Activated T-cell treated with anti-CD3 and anti-CD28 coated beads for 48 hours (primary cell): ENCODE results near the gene TDRD12.
A peak's percentile ranks its signal among the peaks of the same experiment; 100 is the strongest.
"Not testable (repeated sequence)": the region's sequence is repeated elsewhere in the genome, so short reads cannot be mapped to it uniquely, and the experiment has no call there.

Experiments
- DNase-seq: peaks from one replicate; pipeline ENCODE4 v3.0.0-alpha.2; 2020; ENCODE audit warnings: low read depth

TDRD12 gene

GRCh38 chr19:32692727-32693061 is 26.9 kb upstream of the TDRD12 start:
- DNase-seq = no peak

DNA sequence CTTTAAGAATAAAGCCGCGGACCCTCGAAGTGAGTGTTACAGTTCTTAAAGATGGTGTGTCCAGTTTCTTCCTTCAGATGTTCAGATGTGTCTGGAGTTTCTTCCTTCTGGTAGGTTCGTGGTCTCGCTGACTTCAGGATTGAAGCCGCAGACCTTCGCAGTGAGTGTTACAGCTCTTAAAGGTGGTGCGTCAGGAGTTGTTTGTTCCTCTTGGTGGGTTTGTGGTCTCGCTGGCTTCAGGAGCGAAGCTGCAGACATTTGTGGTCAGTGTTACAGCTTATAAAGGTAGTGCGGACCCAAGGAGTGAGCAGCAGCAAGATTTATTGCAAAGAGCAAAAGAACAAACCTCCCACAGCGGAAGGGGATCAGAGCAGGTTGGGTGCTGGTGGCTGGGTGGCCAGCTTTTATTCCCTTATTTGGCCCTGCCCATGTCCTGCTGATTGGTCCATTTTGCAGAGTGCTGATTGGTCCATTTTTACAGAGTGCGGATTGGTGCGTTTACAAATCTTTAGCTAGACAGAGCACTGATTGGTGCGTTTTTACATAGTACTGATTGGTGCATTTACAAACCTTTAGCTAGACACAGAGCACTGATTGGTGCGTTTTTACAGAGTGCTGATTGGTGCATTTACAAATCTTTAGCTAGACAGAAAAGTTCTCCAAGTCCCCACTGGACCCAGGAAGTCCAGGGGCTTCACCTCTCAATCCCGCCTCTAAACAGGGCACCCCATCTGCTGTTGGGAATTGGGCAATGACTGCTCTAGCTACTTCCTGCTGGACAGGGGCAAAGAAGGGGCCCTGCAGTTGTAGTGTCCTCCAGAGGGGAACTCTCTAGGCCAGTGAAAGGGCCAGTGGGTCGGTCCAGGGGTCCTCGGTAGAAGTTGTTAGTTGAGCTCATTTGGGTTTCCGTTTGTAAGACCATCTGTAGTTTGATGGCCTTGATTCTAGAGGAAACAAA is 26.1 kb upstream of the TDRD12 start:
- peak; percentile 41 for DNase-seq

DNA sequence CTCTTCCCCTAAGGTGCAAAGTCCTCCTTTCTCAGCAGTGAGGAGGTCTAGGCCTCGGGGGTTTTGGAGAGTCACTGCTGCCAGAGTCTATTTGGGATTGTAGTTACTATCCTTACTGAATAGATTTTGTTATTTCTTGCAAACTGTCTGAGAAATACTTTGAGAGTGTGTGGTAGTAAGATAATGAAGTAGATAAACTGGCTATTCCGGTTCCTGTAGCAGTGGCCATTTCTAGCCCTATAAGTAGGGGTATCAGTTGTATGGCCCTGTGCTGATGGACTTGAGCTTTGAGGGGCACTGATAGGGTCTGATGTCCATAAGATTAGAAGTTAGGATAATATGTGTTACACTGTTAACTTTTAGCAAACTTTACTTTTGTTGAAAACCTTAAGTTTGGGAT is 25.3 kb upstream of the TDRD12 start:
- not testable (repeated sequence) for DNase-seq

- not testable (repeated sequence) for DNase-seq
Measured at GRCh38 chr19:32694851-32695250, 24.7 kb upstream of the TDRD12 start.

DNA sequence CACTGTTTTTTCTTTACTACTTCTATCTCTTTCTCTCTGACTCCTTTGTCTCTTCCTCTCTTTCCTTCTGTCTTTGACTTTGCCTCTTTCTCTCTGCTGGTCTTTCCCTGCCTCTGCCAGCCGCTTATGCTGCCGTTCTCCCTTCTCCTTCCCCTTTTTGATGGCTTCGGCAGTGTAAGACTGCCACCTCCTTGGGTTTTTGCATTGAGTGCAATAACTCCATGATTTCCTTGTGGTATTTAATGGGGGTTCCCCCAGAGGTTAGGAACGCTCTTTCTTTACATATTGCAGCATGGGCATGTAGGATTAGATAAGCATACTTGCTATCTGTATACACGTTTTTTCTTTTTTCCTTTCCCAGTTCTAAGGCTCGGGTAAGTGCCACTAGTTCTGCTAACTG is 24.1 kb upstream of the TDRD12 start:
- not testable (repeated sequence) for DNase-seq

GRCh38 chr19:32696771-32697170 is 22.8 kb upstream of the TDRD12 start:
- not testable (repeated sequence) for DNase-seq

DNA sequence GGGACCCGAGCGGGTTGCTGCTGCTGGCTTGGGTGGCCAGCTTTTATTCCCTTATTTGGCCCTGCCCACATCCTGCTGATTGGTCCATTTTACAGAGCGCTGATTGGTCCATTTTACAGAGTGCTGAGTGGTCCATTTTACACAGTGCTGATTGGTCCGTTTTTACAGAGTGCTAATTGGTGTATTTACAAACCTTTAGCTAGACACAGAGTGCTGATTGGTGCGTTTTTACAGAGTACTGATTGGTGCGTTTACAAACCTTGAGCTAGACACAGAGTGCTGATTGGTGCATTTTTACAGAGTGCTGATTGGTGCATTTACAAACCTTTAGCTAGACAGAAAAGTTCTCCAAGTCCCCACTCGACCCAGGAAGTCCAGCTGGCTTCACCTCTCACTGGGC is 19.4 kb upstream of the TDRD12 start:
- not testable (repeated sequence) for DNase-seq

- no peak for DNase-seq
Measured at GRCh38 chr19:32702010-32702409, 17.6 kb upstream of the TDRD12 start.

DNA sequence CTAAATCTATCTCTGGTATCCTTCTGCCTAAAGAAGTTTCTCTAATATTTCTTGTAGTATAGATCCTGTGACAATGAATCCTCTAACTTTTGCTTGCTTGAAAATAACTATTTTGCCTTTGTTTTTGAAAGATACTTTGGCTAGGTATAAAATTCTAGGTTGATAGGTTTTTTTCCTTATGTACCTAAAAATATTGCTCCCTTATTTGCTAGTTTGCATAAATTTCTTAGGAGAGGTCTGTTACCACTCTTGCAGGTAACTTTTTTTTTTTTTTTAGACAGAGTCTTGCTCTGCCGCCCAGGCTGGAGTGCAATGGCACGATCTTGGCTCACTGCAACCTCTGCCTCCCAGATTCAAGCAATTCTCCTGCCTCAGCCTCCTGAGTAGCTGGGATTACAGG is 15.6 kb upstream of the TDRD12 start:
- not testable (repeated sequence) for DNase-seq

- no peak for DNase-seq
Measured at GRCh38 chr19:32708457-32708856, 11.1 kb upstream of the TDRD12 start.

GRCh38 chr19:32709032-32709431 is 10.5 kb upstream of the TDRD12 start:
- no peak for DNase-seq

DNA sequence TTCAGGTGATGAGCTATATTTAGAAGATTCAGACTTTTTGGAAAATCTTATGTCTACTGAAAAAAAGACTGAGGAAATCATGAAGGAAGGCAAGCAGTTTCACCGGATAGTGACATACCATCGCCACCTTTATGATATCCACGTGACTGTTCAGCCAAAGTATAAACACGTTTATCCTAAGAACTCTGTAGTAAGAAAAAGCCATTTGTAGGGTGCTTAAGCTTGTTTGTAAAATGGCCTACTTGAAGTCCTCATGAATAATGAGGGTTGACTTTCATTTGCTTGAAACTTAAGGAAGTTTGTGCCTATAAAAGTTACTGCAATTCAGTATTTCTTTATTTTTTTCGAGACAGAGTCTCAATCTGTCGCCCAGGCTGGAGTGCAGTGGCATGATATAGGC is 7.8 kb upstream of the TDRD12 start:
- DNase-seq = no peak

- not testable (repeated sequence) for DNase-seq
Measured at GRCh38 chr19:32716203-32716602, 3.4 kb upstream of the TDRD12 start.

- DNase-seq = no peak
Measured at GRCh38 chr19:32717496-32717895, 2.1 kb upstream of the TDRD12 start.

GRCh38 chr19:32718286-32718685 is 1.3 kb upstream of the TDRD12 start:
- DNase-seq = no peak

- no peak for DNase-seq
Measured at GRCh38 chr19:32720216-32720935, 809 bp downstream of the TDRD12 start.

- no peak for DNase-seq
Measured at GRCh38 chr19:32720936-32721250, 1.3 kb downstream of the TDRD12 start.

DNA sequence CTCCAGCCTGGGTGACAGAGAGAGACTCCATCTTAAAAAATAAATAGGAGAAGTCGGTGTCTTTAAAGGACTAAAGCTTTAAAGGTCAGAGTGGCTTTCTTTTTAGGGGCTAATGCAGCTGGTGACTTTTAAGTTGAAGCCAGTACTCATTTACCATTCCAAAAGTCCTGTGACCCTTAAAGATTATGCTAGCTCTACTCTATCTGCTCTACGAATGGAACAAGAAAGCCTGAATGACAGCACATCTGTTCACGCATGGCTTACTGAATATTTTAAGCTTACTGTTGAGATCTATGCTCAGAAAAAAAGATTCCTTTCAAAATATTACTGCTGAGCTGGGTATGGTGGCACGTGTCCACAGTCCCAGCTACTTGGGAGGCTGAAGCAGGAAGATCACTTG is 16.4 kb downstream of the TDRD12 start:
- DNase-seq = no peak

- no peak for DNase-seq
Measured at GRCh38 chr19:32743021-32743420, 23.5 kb downstream of the TDRD12 start.

DNA sequence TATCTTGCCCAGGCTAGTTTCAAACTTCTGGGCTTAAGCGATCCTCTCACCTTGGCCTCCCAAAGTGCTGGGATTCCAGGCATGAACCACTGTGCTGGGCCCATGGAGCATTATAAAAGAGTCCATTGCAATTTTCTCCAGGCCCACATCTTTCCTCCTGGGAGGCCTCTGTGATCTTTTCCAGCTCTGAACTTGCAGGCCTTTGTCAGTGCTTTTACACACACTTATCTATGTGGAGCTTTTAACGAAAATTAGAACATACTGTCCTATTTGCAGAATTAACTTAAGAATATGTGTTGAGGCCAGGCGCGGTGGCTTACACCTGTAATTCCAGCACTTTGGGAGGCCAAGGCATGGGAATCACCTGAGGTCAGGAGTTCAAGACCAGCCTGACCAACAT is 23.9 kb downstream of the TDRD12 start:
- no peak for DNase-seq

- DNase-seq = no peak
Measured at GRCh38 chr19:32744555-32745325, 25.2 kb downstream of the TDRD12 start.

DNA sequence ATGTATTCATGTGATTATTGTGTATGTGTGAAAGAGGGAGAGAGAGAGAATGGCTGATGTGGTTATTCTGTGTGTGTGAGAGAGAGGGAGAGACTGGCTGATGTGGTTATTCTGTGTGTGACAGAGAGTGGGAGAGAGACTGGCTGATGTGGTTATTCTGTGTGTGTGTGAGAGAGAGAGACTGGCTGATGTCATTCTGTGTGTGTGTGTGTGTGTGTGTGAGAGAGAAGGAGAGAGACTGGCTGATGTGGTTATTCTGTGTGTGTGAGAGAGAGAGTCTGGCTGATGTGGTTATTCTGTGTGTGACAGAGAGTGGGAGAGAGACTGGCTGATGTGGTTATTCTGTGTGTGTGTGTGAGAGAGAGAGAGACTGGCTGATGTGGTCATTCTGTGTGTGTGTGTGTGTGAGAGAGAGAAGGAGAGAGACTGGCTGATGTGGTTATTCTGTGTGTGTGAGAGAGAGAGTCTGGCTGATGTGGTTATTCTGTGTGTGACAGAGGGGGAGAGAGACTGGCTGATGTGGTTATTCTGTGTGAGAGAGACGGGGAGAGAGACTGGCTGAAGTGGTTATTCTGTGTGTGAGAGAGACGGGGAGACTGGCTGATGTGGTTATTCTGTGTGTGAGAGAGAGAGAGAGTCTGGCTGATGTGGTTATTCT is 26.2 kb downstream of the TDRD12 start:
- not testable (repeated sequence) for DNase-seq
